HG03066 (cell line): ENCODE results near the gene CMTM4.
"Not testable (repeated sequence)": the region's sequence is repeated elsewhere in the genome, so short reads cannot be mapped to it uniquely, and the experiment has no call there.

Experiments used
- ATAC-seq: cut with Tn5 transposase; IDR thresholded peaks from one replicate; pipeline ENCODE4 v1.9.1; 2021; ENCODE audit warnings: low read depth; ENCODE audit not compliant: unreplicated experiment

CMTM4 gene

DNA sequence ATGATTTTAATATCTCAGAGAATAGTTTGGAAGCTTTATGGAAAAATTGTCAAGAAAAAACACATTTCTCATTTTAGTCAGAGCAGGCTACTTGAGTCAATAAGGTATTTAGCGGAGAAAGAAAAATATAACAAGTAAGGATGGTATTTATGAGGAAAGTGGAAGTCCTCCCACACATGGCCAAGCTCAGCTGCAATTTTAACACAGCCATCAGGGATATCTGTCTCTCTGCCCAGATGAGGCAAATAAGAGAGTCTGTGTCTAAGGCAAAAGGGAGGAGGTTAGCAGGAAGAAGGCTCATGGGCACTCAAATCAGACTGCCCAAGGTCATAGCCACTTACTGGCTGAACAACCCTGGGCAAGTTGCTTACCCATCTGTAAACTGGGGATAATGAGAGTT, 122.5 kb downstream of the CMTM4 start:
- no peak for ATAC-seq

DNA sequence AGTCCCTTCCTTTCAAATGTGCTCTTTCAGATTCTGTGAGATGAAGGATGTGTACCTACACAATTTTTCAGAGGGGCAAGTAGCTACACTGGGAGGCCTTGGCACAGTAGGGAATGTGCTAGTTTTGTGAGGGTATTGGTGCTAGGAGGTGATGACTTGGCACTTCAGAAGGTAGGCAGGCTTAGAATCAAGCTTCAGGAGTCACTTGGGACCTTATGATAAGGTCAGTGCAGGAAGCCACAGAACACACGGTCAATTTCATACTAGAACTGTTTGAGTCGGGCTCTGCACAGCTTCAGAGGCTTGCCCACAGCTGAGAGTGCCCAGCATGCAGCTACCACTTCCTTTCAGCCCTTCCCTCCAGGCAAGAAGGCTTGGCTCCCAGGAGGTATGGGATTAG, 124.2 kb downstream of the CMTM4 start:
- no peak for ATAC-seq

DNA sequence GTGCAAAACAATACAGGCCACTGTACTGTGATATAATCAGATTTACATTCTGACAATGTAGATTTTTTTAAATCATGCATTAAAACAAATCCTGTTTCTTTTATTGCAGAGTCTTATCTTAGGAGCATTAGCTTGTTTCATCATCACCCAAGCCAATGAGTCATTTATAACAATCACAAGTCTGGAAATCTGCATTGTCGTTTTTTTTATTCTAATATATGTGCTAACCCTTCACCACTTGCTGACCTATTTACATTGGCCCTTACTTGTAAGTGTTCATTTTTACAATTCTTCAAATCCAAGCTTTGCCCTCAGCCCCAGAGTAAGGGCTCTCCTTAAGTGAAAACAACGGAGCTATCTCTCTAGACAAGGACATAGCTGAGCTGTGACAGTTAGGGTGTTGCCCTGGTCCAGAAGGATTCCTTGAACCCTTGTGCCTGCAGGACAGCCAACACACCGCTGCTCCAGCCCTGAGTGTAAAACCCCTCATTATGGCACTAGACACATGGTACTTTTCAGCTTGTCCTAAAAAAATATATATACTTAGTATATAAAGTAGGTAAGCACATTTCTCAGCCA, 126.6 kb downstream of the CMTM4 start:
- no peak for ATAC-seq

DNA sequence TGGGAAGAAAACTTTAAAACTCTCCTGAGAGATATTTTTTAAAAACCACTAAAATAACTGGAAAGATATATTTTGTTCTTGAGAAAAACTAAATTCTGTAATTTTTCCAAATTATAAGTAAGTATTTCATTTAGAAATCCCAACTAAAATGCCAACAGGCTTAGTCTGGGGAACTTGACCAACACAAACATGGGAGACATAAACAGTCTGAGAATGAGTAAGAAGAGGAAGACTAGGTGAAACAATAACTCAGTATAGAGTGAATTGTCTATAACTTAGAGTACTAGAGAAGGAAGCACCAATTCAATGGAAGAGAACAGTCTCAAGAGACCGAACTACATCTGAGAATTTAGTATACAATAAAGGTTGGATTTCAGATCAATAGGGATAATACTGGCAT, 127.4 kb downstream of the CMTM4 start:
- ATAC-seq = no peak

GRCh38 chr16:66568355-66568754, 128.2 kb downstream of the CMTM4 start:
- no peak for ATAC-seq

GRCh38 chr16:66567270-66567669, 129.3 kb downstream of the CMTM4 start:
- ATAC-seq = not testable (repeated sequence)

DNA sequence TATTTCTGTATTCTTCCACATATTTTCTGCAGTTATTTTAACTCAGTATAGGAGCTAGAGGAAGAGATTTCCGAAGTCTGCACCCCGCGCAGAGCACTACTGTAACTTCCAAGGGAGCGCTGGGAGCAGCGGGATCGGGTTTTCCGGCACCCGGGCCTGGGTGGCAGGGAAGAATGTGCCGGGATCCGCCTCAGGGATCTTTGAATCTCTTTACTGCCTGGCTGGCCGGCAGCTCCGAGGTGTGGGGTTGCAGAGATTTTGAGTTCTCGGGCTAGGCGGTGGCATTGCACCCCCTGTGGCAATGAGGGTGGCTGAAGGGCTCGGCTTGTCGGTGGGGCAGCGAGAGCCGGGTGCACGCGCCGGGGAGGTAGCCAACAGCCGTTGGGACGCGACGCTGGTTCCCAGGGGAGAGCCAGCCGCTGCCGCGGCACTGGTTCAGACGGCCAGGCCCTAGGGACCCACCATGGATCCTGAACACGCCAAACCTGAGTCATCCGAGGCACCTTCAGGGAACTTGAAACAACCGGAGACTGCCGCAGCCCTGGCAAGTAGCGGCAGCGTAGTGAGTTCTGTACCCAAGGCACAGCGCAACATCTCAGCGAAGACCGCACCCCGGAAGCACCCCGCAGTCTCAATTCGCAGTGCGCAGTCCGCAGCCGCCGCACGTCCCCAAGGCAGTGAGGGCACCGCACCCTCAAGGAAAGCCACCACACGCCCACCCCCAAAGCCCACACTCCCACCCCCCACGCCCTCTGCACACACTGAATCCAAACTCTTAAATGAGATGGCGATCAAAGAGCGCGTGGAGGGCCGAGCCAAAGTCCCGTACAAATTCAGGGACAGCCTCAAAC, 130.3 kb downstream of the CMTM4 start, which contains the start of gene CMTM1:
CMTM1 (plus strand) TSS at position 389 of the 851 bp plus-strand sequence; CDS start at position 464, 75 bp downstream.
- ATAC-seq = no peak
